ENCODE data around the gene RNF214.
"Not testable (repeated sequence)": the region's sequence is repeated elsewhere in the genome, so short reads cannot be mapped to it uniquely, and the experiment has no call there.

RNF214 gene

GRCh38 chr11:117313091-117313490, 80.6 kb downstream of the RNF214 start:
- no peaks in the 10 kb centered on the region for H3K36me3 ChIP-seq (ENCODE audit: control insufficient read depth in 1 of 2, insufficient read depth in 2 of 2, low read length in 2 of 2)
- H3K9me3 ChIP-seq (ENCODE audit: control insufficient read depth in 1 of 2, low read length in 2 of 2), result no peaks in the 10 kb centered on the region
- peaks cover 0 to 28% of the 10 kb centered on the region in 2 donors for H3K4me1 ChIP-seq (ENCODE audit: control insufficient read depth in 1 of 2, insufficient read depth in 2 of 2, low read length in 2 of 2)
- H3K27ac ChIP-seq (ENCODE audit: low read length), result no peak overlapping the region
- H3K27me3 ChIP-seq (ENCODE audit: low read depth, low read length), result no peaks in the 10 kb centered on the region
- no peak overlapping the region for H3K4me3 ChIP-seq (ENCODE audit: low read depth in 1 of 2, low read length in 2 of 2)

DNA sequence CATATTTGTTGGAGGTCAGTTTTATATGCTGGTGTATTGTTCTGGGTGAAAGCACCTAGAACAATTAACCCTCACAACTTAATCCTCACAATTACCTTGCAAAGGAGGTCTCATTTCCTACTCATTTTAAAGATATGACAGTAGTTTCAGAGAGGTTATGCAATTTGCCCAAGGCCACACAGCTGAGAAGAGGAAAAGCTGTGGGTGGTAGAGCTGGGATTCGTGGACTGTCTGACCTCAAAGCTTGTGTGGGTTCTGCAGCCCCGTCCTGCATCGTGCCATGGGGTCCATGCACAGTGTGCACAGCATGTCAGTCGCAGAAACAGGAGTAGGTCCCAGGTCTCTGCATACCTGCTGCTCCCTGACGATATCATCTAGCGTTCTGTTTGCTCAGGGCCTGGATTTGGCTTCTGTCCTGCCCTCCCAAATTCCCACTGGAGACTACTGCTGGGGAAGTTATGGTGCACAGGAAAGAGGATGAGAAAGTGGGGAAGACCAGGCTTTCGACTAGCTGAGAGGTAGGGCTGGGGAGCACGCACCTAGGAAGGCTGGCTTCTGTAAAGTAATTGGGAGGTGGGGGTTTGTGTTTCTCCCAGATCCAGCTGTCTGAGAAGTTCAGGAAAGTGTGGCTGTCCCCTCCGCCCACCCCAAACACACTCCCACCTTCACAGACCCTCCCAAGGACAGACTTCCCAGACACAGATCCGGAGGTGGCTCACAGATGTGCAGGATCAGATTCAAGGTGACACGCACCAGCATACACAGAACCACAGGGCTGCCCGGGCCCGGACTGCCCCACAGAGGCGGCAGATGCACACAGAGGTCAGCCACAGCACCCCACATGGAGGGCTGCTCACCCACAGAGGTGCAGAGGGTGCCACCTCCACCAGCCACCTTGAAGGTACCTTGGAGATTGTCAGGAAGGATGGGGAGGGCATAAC, 81.6 kb downstream of the RNF214 start:
- H3K9me3 ChIP-seq (ENCODE audit: control insufficient read depth in 1 of 2, low read length in 2 of 2), result no peaks in the 10 kb centered on the region
- H3K36me3 ChIP-seq (ENCODE audit: control insufficient read depth in 1 of 2, insufficient read depth in 2 of 2, low read length in 2 of 2), result no peaks in the 10 kb centered on the region
- H3K27me3 ChIP-seq (ENCODE audit: low read depth, low read length), result no peaks in the 10 kb centered on the region
- H3K4me3 ChIP-seq (ENCODE audit: low read depth in 1 of 2, low read length in 2 of 2), result peak overlapping the region; percentile 94 to 96
- peaks cover 0 to 28% of the 10 kb centered on the region in 2 donors for H3K4me1 ChIP-seq (ENCODE audit: control insufficient read depth in 1 of 2, insufficient read depth in 2 of 2, low read length in 2 of 2)
- no peak overlapping the region for H3K27ac ChIP-seq (ENCODE audit: low read length)

DNA sequence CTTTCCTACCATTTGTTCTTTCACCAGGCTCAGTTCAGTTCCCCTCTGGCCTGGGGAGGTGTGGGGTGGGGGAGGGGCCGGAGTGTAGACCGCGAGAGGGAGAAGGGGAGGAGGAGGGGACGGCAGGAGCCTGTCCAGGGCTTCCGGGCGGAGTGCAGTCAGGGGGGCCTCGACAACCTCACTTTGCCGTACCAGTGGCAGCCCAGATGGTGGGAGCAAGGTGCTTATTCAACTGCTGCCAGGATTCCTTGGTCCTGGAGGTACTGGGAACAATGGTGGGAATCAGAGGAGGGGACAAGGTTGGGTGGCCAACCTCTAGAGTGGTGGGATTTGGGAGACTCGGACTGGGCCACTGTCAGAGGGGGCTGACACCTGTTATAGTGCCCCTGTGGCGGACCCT, 82.4 kb downstream of the RNF214 start:
- H3K27me3 ChIP-seq (ENCODE audit: low read depth, low read length), result no peaks in the 10 kb centered on the region
- peaks cover 0 to 28% of the 10 kb centered on the region in 2 donors for H3K4me1 ChIP-seq (ENCODE audit: control insufficient read depth in 1 of 2, insufficient read depth in 2 of 2, low read length in 2 of 2)
- no peaks in the 10 kb centered on the region for H3K9me3 ChIP-seq (ENCODE audit: control insufficient read depth in 1 of 2, low read length in 2 of 2)
- H3K27ac ChIP-seq (ENCODE audit: low read length), result no peak overlapping the region
- H3K4me3 ChIP-seq (ENCODE audit: low read depth in 1 of 2, low read length in 2 of 2), result peak overlapping the region; percentile 94 to 96
- H3K36me3 ChIP-seq (ENCODE audit: control insufficient read depth in 1 of 2, insufficient read depth in 2 of 2, low read length in 2 of 2), result no peaks in the 10 kb centered on the region

- H3K4me3 ChIP-seq (ENCODE audit: low read depth in 1 of 2, low read length in 2 of 2), result peak overlapping the region; percentile 94 to 96
- H3K36me3 ChIP-seq (ENCODE audit: control insufficient read depth in 1 of 2, insufficient read depth in 2 of 2, low read length in 2 of 2), result no peaks in the 10 kb centered on the region
- H3K4me1 ChIP-seq (ENCODE audit: control insufficient read depth in 1 of 2, insufficient read depth in 2 of 2, low read length in 2 of 2), result peaks cover 0 to 28% of the 10 kb centered on the region in 2 donors
- no peaks in the 10 kb centered on the region for H3K9me3 ChIP-seq (ENCODE audit: control insufficient read depth in 1 of 2, low read length in 2 of 2)
- H3K27ac ChIP-seq (ENCODE audit: low read length), result no peak overlapping the region
- no peaks in the 10 kb centered on the region for H3K27me3 ChIP-seq (ENCODE audit: low read depth, low read length)
Observed at GRCh38 chr11:117315285-117316196, 83.1 kb downstream of the RNF214 start.

DNA sequence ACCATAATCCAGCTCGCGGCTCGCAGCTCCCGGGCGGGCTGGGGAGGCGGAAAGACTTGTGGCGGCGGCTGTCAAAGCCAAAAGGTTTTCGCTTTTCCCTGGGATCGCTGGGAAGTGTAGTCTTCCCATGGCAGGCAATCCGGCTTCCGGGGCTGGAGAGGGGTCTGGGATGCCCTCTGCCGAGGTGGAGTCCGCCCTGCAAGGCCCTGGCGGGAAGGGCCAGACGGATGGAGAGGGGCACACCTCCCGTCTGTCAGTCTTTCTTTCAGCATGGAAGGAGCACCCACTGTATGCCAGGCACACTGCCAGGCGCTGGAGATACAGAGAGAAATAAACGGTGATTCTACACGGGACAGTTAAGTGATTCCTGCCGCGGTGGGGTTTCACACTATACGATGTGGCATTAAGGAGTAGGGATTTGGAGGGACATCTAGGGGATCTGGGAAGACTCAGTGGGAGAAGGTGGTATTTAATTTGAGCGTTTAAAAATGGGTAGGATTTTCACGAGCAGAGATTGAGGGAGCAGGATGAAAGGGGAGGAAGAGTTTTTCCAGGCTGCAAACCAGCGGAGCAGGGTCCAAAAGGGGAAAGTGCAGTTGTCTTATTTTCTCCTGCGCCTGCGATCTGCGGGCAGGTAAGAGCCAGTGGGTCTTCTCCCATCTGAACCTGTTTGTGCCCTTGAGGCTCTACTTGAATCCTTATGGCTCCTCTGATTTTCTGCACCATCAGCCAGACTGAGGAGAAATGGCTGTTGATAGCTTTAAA, 83.9 kb downstream of the RNF214 start, which contains the start of gene BACE1:
TSS of gene BACE1 (minus strand) at position 60 of the 765 bp plus-strand sequence. CDS start 461 bp downstream, outside the sequence.
- Histone ChIP-seq H3K27me3 (ENCODE audit: low read depth, low read length) (no peaks in the 10 kb centered on the region), H3K36me3 (ENCODE audit: control insufficient read depth in 1 of 2, insufficient read depth in 2 of 2, low read length in 2 of 2) (no peaks in the 10 kb centered on the region), H3K9me3 (ENCODE audit: control insufficient read depth in 1 of 2, low read length in 2 of 2) (no peaks in the 10 kb centered on the region), H3K27ac (ENCODE audit: low read length) (no peak within 1 kb of the TSS), H3K4me1 (ENCODE audit: control insufficient read depth in 1 of 2, insufficient read depth in 2 of 2, low read length in 2 of 2) (peaks cover 0 to 28% of the 10 kb centered on the region in 2 donors), H3K4me3 (ENCODE audit: low read depth in 1 of 2, low read length in 2 of 2) (peak within 1 kb of the TSS; percentile 94 to 96)

DNA sequence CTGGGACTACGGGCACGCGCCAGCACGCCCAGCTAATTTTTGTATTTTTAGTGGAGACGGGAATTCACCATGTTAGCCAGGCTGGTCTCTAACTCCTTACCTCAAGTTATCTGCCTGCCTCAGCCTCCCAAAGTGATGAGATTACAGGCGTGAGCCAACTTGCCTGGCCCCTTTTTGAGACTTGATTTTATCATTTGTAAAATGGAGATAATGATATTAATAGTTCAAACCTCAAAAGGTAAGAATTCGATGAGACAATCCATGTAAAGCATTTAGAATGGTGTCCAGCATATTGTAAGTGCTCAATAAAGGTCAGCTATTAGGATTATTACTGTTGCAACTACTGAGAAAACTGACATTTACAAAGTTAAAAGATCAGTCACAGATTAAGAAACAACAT, 86.3 kb downstream of the RNF214 start:
- peaks cover 0 to 28% of the 10 kb centered on the region in 2 donors for H3K4me1 ChIP-seq (ENCODE audit: control insufficient read depth in 1 of 2, insufficient read depth in 2 of 2, low read length in 2 of 2)
- no peaks in the 10 kb centered on the region for H3K36me3 ChIP-seq (ENCODE audit: control insufficient read depth in 1 of 2, insufficient read depth in 2 of 2, low read length in 2 of 2)
- H3K27ac ChIP-seq (ENCODE audit: low read length), result no peak overlapping the region

GRCh38 chr11:117319214-117319840, 86.9 kb downstream of the RNF214 start:
- peaks cover 0 to 22% of the 10 kb centered on the region in 2 donors for H3K4me1 ChIP-seq (ENCODE audit: control insufficient read depth in 1 of 2, insufficient read depth in 2 of 2, low read length in 2 of 2)
- no peaks in the 10 kb centered on the region for H3K9me3 ChIP-seq (ENCODE audit: control insufficient read depth in 1 of 2, low read length in 2 of 2)
- H3K27me3 ChIP-seq (ENCODE audit: low read depth, low read length), result no peaks in the 10 kb centered on the region
- H3K4me3 ChIP-seq (ENCODE audit: low read depth in 1 of 2, low read length in 2 of 2), result no peak overlapping the region
- no peaks in the 10 kb centered on the region for H3K36me3 ChIP-seq (ENCODE audit: control insufficient read depth in 1 of 2, insufficient read depth in 2 of 2, low read length in 2 of 2)
- no peak overlapping the region for H3K27ac ChIP-seq (ENCODE audit: low read length)

More for the DNA sequence above, 86.3 kb downstream of the RNF214 start:
- Histone ChIP-seq H3K27me3 (ENCODE audit: low read depth, low read length) (no peaks in the 10 kb centered on the region), H3K4me3 (ENCODE audit: low read depth in 1 of 2, low read length in 2 of 2) (no peak overlapping the region), H3K9me3 (ENCODE audit: control insufficient read depth in 1 of 2, low read length in 2 of 2) (no peaks in the 10 kb centered on the region)

DNA sequence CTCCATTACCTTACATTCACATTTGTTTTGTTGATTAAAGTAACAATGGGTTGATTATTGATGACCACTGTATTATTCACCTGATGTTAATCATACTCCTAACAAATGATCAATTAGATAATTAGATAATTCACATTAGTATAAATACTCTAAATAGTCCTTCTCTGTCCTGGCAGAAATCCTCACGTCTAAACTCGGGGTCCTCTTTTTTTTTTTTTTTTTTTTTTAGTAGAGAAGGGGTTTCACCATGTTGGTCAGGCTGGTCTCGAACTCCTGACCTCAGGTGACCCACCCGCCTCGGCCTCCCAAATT, 94.7 kb downstream of the RNF214 start:
- H3K9me3 ChIP-seq (ENCODE audit: control insufficient read depth in 1 of 2, low read length in 2 of 2); H3K27me3 ChIP-seq (ENCODE audit: low read depth, low read length); H3K27ac ChIP-seq (ENCODE audit: low read length); H3K36me3 ChIP-seq (ENCODE audit: control insufficient read depth in 1 of 2, insufficient read depth in 2 of 2, low read length in 2 of 2): not testable (repeated sequence)
- peak overlapping the region in 1 of 2 donors; percentile 75 for H3K4me3 ChIP-seq (ENCODE audit: low read depth in 1 of 2, low read length in 2 of 2)
- peaks cover 8 to 13% of the 10 kb centered on the region in 2 donors for H3K4me1 ChIP-seq (ENCODE audit: control insufficient read depth in 1 of 2, insufficient read depth in 2 of 2, low read length in 2 of 2)

GRCh38 chr11:117327567-117328374, 95.3 kb downstream of the RNF214 start, which contains the start of gene CEP164:
CEP164 (plus strand) TSS chr11:117327854; CDS start chr11:117338587, 10,733 bp downstream.
- H3K4me1 ChIP-seq (ENCODE audit: control insufficient read depth in 1 of 2, insufficient read depth in 2 of 2, low read length in 2 of 2), result peaks cover 8 to 13% of the 10 kb centered on the region in 2 donors
- H3K27ac ChIP-seq (ENCODE audit: low read length), result peak within 1 kb of the TSS; percentile 78
- no peaks in the 10 kb centered on the region for H3K9me3 ChIP-seq (ENCODE audit: control insufficient read depth in 1 of 2, low read length in 2 of 2)
- H3K27me3 ChIP-seq (ENCODE audit: low read depth, low read length), result no peaks in the 10 kb centered on the region
- H3K4me3 ChIP-seq (ENCODE audit: low read depth in 1 of 2, low read length in 2 of 2), result peak within 1 kb of the TSS; percentile 75 to 93
- H3K36me3 ChIP-seq (ENCODE audit: control insufficient read depth in 1 of 2, insufficient read depth in 2 of 2, low read length in 2 of 2), result peaks cover 0 to 8% of the 10 kb centered on the region in 2 donors
